IMR-90 (cell line): ENCODE results near the gene IL12RB1. TPM values are rescaled to one million over a fixed set of nuclear protein-coding genes. Genes with fewer than 3 reads are reported as not detected.
"Not testable (repeated sequence)": the region's sequence is repeated elsewhere in the genome, so short reads cannot be mapped to it uniquely, and the experiment has no call there.

ENCODE experiments used
- ATAC-seq: fragments of 200-7000 bp; cut with Tn5 transposase; 2 replicates; pipeline ENCODE4 v1.9.1; 2020; ENCODE audit warnings: low read depth, mild to moderate bottlenecking, moderate library complexity
- BruUV-seq: library from RNA; stranded (reverse); fragments of 400-500 nt; replicated peaks from 2 replicates; lab custom pipeline; 2021; lab: Mats Ljungman, UMichigan
- CTCF ChIA-PET: fragments of 300-600 bp; formaldehyde crosslinking; extraction: SDS; loops from one replicate; lab custom pipeline; 2021; ENCODE audit warnings: antibody characterized with exemption; lab: Yijun Ruan, JAX
- POLR2A ChIA-PET: fragments of 300-600 bp; sonication (Branson Sonifier 250); formaldehyde crosslinking; loops from one replicate; lab custom pipeline; 2022; ENCODE audit warnings: antibody characterized with exemption; ENCODE audit not compliant: unreplicated experiment; lab: Charles Lee
- DNase-seq: peaks from one replicate; pipeline ENCODE4 v3.0.0; 2013
- H2AFZ ChIP-seq: replicated peaks from 2 replicates; pipeline ENCODE3; 2013; ENCODE audit warnings: low read length, mild to moderate bottlenecking; ENCODE audit not compliant: poor library complexity
- H2AK5ac ChIP-seq: 2 replicates; pipeline ENCODE4 v1.6.1; 2013; ENCODE audit warnings: low read depth, low read length, inconsistent platforms
- H2AK9ac ChIP-seq: replicated peaks from 2 replicates; pipeline ENCODE3; 2013; ENCODE audit warnings: mild to moderate bottlenecking, low read depth, low read length, moderate library complexity; ENCODE audit not compliant: poor library complexity
- H2BK120ac ChIP-seq: 2 replicates; pipeline ENCODE4 v1.6.1; 2013; ENCODE audit warnings: low read depth, low read length, inconsistent platforms
- H2BK15ac ChIP-seq: 3 replicates; pipeline ENCODE4 v1.6.1; 2013; ENCODE audit warnings: low read depth, low read length, inconsistent platforms
- H2BK20ac ChIP-seq: 2 replicates; pipeline ENCODE4 v1.6.1; 2013; ENCODE audit warnings: low read depth, mild to moderate bottlenecking, inconsistent platforms, low read length, moderate library complexity
- H2BK5ac ChIP-seq: 2 replicates; pipeline ENCODE4 v1.6.1; 2013; ENCODE audit warnings: mild to moderate bottlenecking, low read depth, low read length, inconsistent platforms; ENCODE audit not compliant: poor library complexity, severe bottlenecking
- H3K14ac ChIP-seq: replicated peaks from 2 replicates; pipeline ENCODE4 v1.6.1; 2013; ENCODE audit warnings: low read depth, low read length, inconsistent platforms
- H3K18ac ChIP-seq: 2 replicates; pipeline ENCODE4 v1.6.1; 2013; ENCODE audit warnings: low read depth, low read length, control low read depth
- H3K23ac ChIP-seq: 2 replicates; pipeline ENCODE4 v1.6.1; 2013; ENCODE audit warnings: low read depth, low read length, inconsistent platforms
- H3K27ac ChIP-seq: 2 replicates; pipeline ENCODE4 v1.5.1; 2013; ENCODE audit warnings: mild to moderate bottlenecking, control low read depth, low read length; ENCODE audit not compliant: insufficient read depth
- H3K27me3 ChIP-seq: 2 replicates; pipeline ENCODE4 v1.6.1; 2013; ENCODE audit warnings: low read length; ENCODE audit not compliant: control insufficient read depth, insufficient read depth
- H3K36me3 ChIP-seq: 2 replicates; pipeline ENCODE4 v1.6.1; 2013; ENCODE audit warnings: low read length, mixed read lengths; ENCODE audit not compliant: control insufficient read depth, insufficient read depth
- H3K4ac ChIP-seq: 2 replicates; pipeline ENCODE4 v1.6.1; 2013; ENCODE audit warnings: low read depth, low read length, inconsistent platforms
- H3K4me1 ChIP-seq: 2 replicates; pipeline ENCODE4 v1.6.1; 2013; ENCODE audit warnings: low read length, mixed read lengths; ENCODE audit not compliant: control insufficient read depth, insufficient read depth
- H3K4me2 ChIP-seq: 2 replicates; pipeline ENCODE4 v1.6.1; 2013; ENCODE audit warnings: low read depth, mild to moderate bottlenecking, control low read depth, low read length, moderate library complexity
- H3K4me3 ChIP-seq: 2 replicates; pipeline ENCODE4 v1.5.1; 2013; ENCODE audit warnings: low read depth, mild to moderate bottlenecking, control low read depth, low read length, moderate library complexity; ENCODE audit not compliant: insufficient read depth
- H3K56ac ChIP-seq: 2 replicates; pipeline ENCODE4 v1.6.1; 2013; ENCODE audit warnings: low read length, inconsistent platforms; ENCODE audit not compliant: insufficient read depth; ENCODE audit errors: extremely low read depth
- H3K79me1 ChIP-seq, 2 experiments: 2 replicates each; pipeline ENCODE4 v1.6.1; 2013; ENCODE audit warnings: low read length in 2 of 2, inconsistent platforms in 1 of 2, low read depth in 1 of 2
- H3K9ac ChIP-seq: 2 replicates; pipeline ENCODE4 v1.6.1; 2013; ENCODE audit warnings: low read depth, low read length, control low read depth
- H3K9me1 ChIP-seq: 2 replicates; pipeline ENCODE4 v1.6.1; 2013; ENCODE audit warnings: low read length, inconsistent platforms; ENCODE audit not compliant: insufficient read depth
- H3K9me3 ChIP-seq: 2 replicates; pipeline ENCODE4 v1.6.1; 2013; ENCODE audit warnings: low read length; ENCODE audit not compliant: control insufficient read depth, insufficient read depth
- H4K20me1 ChIP-seq: 2 replicates; pipeline ENCODE4 v1.6.1; 2013; ENCODE audit warnings: low read length, inconsistent platforms; ENCODE audit not compliant: insufficient read depth
- H4K5ac ChIP-seq: 2 replicates; pipeline ENCODE4 v1.6.1; 2013; ENCODE audit warnings: mild to moderate bottlenecking, low read depth, low read length, control low read depth
- H4K8ac ChIP-seq, 2 experiments: 2 replicates each; pipeline ENCODE4 v1.6.1; 2013; ENCODE audit warnings: low read depth in 2 of 2, low read length in 2 of 2, control low read depth in 1 of 2, inconsistent platforms in 1 of 2
- H4K91ac ChIP-seq: 2 replicates; pipeline ENCODE4 v1.6.1; 2013; ENCODE audit warnings: low read depth, low read length, inconsistent platforms; ENCODE audit not compliant: insufficient read depth
- WGBS, 2 experiments: methylation state at CpG; one replicate each; pipeline versions ENCODE4 v1.1.5 to v1.1.7; 2013; ENCODE audit warnings: missing lambda C conversion rate in 2 of 2; ENCODE audit not compliant: insufficient read length in 1 of 2; ENCODE audit errors: extremely low coverage in 2 of 2; 5-methylcytosine and 5-hydroxymethylcytosine counted together
- dilution Hi-C: fragments of 300-500 bp; cut with HindIII; formaldehyde crosslinking; loops from one replicate; pipeline ENCODE4 v1.14.3; 2018; ENCODE audit warnings: low sequenced_read_pairs; ENCODE audit not compliant: unreplicated experiment
- in situ Hi-C: fragments of 300-500 bp; cut with MboI; formaldehyde crosslinking; loops from 3 replicates; pipeline ENCODE4 v1.14.3; 2019; ENCODE audit warnings: low sequenced_read_pairs, inconsistent platforms, mixed read lengths
- intact Hi-C: fragments of 100-400 bp; cut with micrococcal nuclease; formaldehyde crosslinking; loops from 2 replicates; pipeline ENCODE4 v1.10.0; 2022
- polyA plus RNA-seq, 3 experiments: library from polyadenylated mRNA; depleted of rRNA; stranded (reverse); fragments of >200 nt; gene quantifications; 2 replicates each; pipeline ENCODE4 v1.2.3, GENCODE V29; 2012; ENCODE audit warnings: low replicate concordance in 1 of 3
- total RNA-seq: library from RNA; depleted of rRNA; stranded (reverse); fragments of >200 nt; gene quantifications from 2 replicates; pipeline ENCODE4 v1.2.3, GENCODE V29; 2012

The IL12RB1 gene
- total and polyA plus RNA-seq, 2 of the 4 experiments (the other 2 are of a cell fraction), result not detected

GRCh38 chr19:18032102-18032501, 54.6 kb downstream of the IL12RB1 start:
- H3K9me1 ChIP-seq, H2BK120ac ChIP-seq, H3K14ac ChIP-seq, H4K91ac ChIP-seq, POLR2A ChIA-PET, H3K27ac ChIP-seq, H3K9me3 ChIP-seq, DNase-seq, H4K5ac ChIP-seq, H3K4me3 ChIP-seq, H2BK20ac ChIP-seq, BruUV-seq, H3K4me2 ChIP-seq, H3K9ac ChIP-seq, intact Hi-C loops, H3K18ac ChIP-seq, H3K4ac ChIP-seq, CTCF ChIA-PET, H4K8ac ChIP-seq, H2AFZ ChIP-seq, H3K79me1 ChIP-seq, H3K56ac ChIP-seq, H2AK9ac ChIP-seq, H2AK5ac ChIP-seq, in situ Hi-C loops, ATAC-seq, H3K27me3 ChIP-seq, dilution Hi-C loops, H2BK5ac ChIP-seq, H3K23ac ChIP-seq, H4K20me1 ChIP-seq, H3K36me3 ChIP-seq, H2BK15ac ChIP-seq, H3K4me1 ChIP-seq: not testable (repeated sequence)
- no CpG with 5 or more reads among the region's 2 CpGs for WGBS, 2 experiments

GRCh38 chr19:18031401-18031800, 55.3 kb downstream of the IL12RB1 start:
- H3K4me2 ChIP-seq, H3K27ac ChIP-seq, H2AK5ac ChIP-seq, H2BK15ac ChIP-seq, H4K91ac ChIP-seq, H2AK9ac ChIP-seq, H3K9me3 ChIP-seq, DNase-seq, H3K4me3 ChIP-seq, POLR2A ChIA-PET, H4K5ac ChIP-seq, H3K36me3 ChIP-seq, H2BK20ac ChIP-seq, H3K4ac ChIP-seq, in situ Hi-C loops, BruUV-seq, H3K9ac ChIP-seq, H2BK5ac ChIP-seq, CTCF ChIA-PET, dilution Hi-C loops, H4K20me1 ChIP-seq, H3K9me1 ChIP-seq, H3K4me1 ChIP-seq, H3K56ac ChIP-seq, H3K23ac ChIP-seq, H2AFZ ChIP-seq, H4K8ac ChIP-seq, H3K27me3 ChIP-seq, H3K79me1 ChIP-seq, H3K18ac ChIP-seq, H2BK120ac ChIP-seq, intact Hi-C loops, H3K14ac ChIP-seq, ATAC-seq: not testable (repeated sequence)
- WGBS, 2 experiments, result 100% methylated on average over 1 of the region's 5 CpGs; no CpG with 5 or more reads in 1 of the 2 experiments
